H1 (cell line): ENCODE data around the gene TUBGCP2. TPM values are rescaled to one million over a fixed set of nuclear protein-coding genes. Genes with fewer than 3 reads are reported as not detected.
A peak's percentile ranks its signal among the peaks of the same experiment; 100 is the strongest.

Experiments
- CTCF ChIA-PET: fragments of 300-600 bp; sonication (Branson Sonifier 250); formaldehyde crosslinking; loops from one replicate; lab custom pipeline; 2021; ENCODE audit not compliant: partially characterized antibody; lab: Charles Lee
- POLR2A ChIA-PET: fragments of 300-600 bp; sonication (Branson Sonifier 250); formaldehyde crosslinking; loops from one replicate; lab custom pipeline; 2021; ENCODE audit warnings: inconsistent platforms; ENCODE audit not compliant: partially characterized antibody; lab: Charles Lee
- DNase-seq, 2 experiments: peaks; one replicate each; pipeline versions ENCODE4 v3.0.0 to v3.0.0-alpha.2; 2010 to 2022; ENCODE audit warnings: low spot score in 2 of 2, low read depth in 1 of 2, mixed read lengths in 1 of 2
- FAIRE-seq: peaks from 2 replicates; lab custom pipeline; 2011; peaks lifted over from hg19 to GRCh38; lab: Jason Lieb, UNC
- H2AFZ ChIP-seq: 2 replicates; pipeline ENCODE4 v1.8.1; 2012; ENCODE audit warnings: low read length, inconsistent platforms
- H2AK5ac ChIP-seq: 2 replicates; pipeline ENCODE4 v1.6.1; 2013; ENCODE audit warnings: low read depth, low read length
- H2BK120ac ChIP-seq: replicated peaks from 2 replicates; pipeline ENCODE3; 2013; ENCODE audit warnings: low read depth, low read length, inconsistent platforms
- H2BK12ac ChIP-seq: 2 replicates; pipeline ENCODE4 v1.6.1; 2013; ENCODE audit warnings: low read depth, low read length
- H2BK15ac ChIP-seq: 2 replicates; pipeline ENCODE4 v1.6.1; 2013; ENCODE audit warnings: low read length
- H2BK20ac ChIP-seq: 2 replicates; pipeline ENCODE4 v1.6.1; 2013; ENCODE audit warnings: low read length
- H2BK5ac ChIP-seq: 2 replicates; pipeline ENCODE4 v1.6.1; 2013; ENCODE audit warnings: low read depth, low read length
- H3K14ac ChIP-seq: 2 replicates; pipeline ENCODE4 v1.6.1; 2013; ENCODE audit warnings: inconsistent platforms; ENCODE audit not compliant: insufficient read length
- H3K18ac ChIP-seq: 2 replicates; pipeline ENCODE4 v1.6.1; 2013; ENCODE audit warnings: low read length; ENCODE audit errors: extremely low read depth
- H3K23ac ChIP-seq: 2 replicates; pipeline ENCODE4 v1.6.1; 2013; ENCODE audit warnings: inconsistent platforms; ENCODE audit not compliant: insufficient read length
- H3K23me2 ChIP-seq: 2 replicates; pipeline ENCODE4 v1.6.1; 2013; ENCODE audit warnings: low read depth, low read length
- H3K27ac ChIP-seq: 2 replicates; pipeline ENCODE4 v1.6.1; 2011; ENCODE audit warnings: low read depth, low read length, inconsistent platforms
- H3K27me3 ChIP-seq, 4 experiments: replicated peaks in 1 of 4; 1 replicate in 1 of 4; 2 replicates in 3 of 4; pipeline versions ENCODE4 v1.6.1 to v1.8.1; 2011 to 2013; ENCODE audit warnings: low read length in 3 of 4, mild to moderate bottlenecking in 3 of 4, inconsistent platforms in 2 of 4, mixed read lengths in 2 of 4, moderate library complexity in 1 of 4; ENCODE audit not compliant: control insufficient read depth in 3 of 4, insufficient read depth in 3 of 4; ENCODE audit errors: extremely low read depth in 1 of 4
- H3K36me3 ChIP-seq, 4 experiments: 2 replicates each; pipeline versions ENCODE4 v1.6.1 to v1.8.1; 2011 to 2013; ENCODE audit warnings: mild to moderate bottlenecking in 4 of 4, low read length in 3 of 4, moderate library complexity in 2 of 4, control low read depth in 1 of 4, inconsistent platforms in 1 of 4; ENCODE audit not compliant: insufficient read depth in 4 of 4, control insufficient read depth in 2 of 4
- H3K4ac ChIP-seq: replicated peaks from 2 replicates; pipeline ENCODE3; 2013; ENCODE audit warnings: low read length, low read depth, mixed read lengths, inconsistent platforms; ENCODE audit not compliant: insufficient read length
- H3K4me1 ChIP-seq, 4 experiments: replicated peaks in 1 of 4; 1 replicate in 1 of 4; 2 replicates in 3 of 4; pipeline versions ENCODE4 v1.6.1 to v1.8.1; 2011 to 2013; ENCODE audit warnings: low read length in 3 of 4, inconsistent platforms in 2 of 4, mixed read lengths in 1 of 4; ENCODE audit not compliant: insufficient read depth in 4 of 4, control insufficient read depth in 3 of 4
- H3K4me2 ChIP-seq, 2 experiments: 2 replicates each; pipeline versions ENCODE4 v1.6.1 to v1.8.1; 2011 to 2013; ENCODE audit warnings: low read depth in 2 of 2, low read length in 2 of 2, control low read depth in 1 of 2, inconsistent platforms in 1 of 2, mild to moderate bottlenecking in 1 of 2; ENCODE audit not compliant: insufficient read depth in 1 of 2
- H3K4me3 ChIP-seq, 4 experiments: fragments of 200-600, 300-600 bp in 1 of 4; sonication (generic), shearing (Covaris generic), sonication (Bioruptor Twin) in 1 of 4; 2 replicates each; pipeline versions ENCODE4 v1.5.1 to v1.8.1; 2011 to 2016; ENCODE audit warnings: low read length in 4 of 4, low read depth in 3 of 4, control low read depth in 2 of 4, inconsistent platforms in 2 of 4, mild to moderate bottlenecking in 2 of 4, mixed read lengths in 1 of 4, moderate library complexity in 1 of 4; ENCODE audit not compliant: insufficient read depth in 2 of 4; ENCODE audit errors: extremely low read depth in 1 of 4
- H3K56ac ChIP-seq: replicated peaks from 2 replicates; pipeline ENCODE3; 2013; ENCODE audit warnings: low read depth, mild to moderate bottlenecking, mixed read lengths, low read length, inconsistent platforms; ENCODE audit not compliant: insufficient read length
- H3K79me1 ChIP-seq: 2 replicates; pipeline ENCODE4 v1.6.1; 2013; ENCODE audit warnings: low read depth, low read length, control low read depth
- H3K79me2 ChIP-seq, 2 experiments: 2 replicates each; pipeline versions ENCODE4 v1.6.1 to v1.8.1; 2012 to 2013; ENCODE audit warnings: low read length in 2 of 2, mild to moderate bottlenecking in 2 of 2, inconsistent platforms in 1 of 2; ENCODE audit not compliant: insufficient read depth in 2 of 2, control insufficient read depth in 1 of 2
- H3K9ac ChIP-seq, 4 experiments: replicated peaks in 1 of 4; 1 replicate in 1 of 4; 2 replicates in 3 of 4; pipeline versions ENCODE4 v1.6.1 to v1.8.1; 2011 to 2013; ENCODE audit warnings: low read depth in 3 of 4, low read length in 3 of 4, control low read depth in 2 of 4, mild to moderate bottlenecking in 2 of 4, moderate library complexity in 2 of 4, inconsistent platforms in 1 of 4; ENCODE audit errors: extremely low read depth in 1 of 4
- H3K9me3 ChIP-seq, 2 experiments: 2 replicates each; pipeline versions ENCODE4 v1.6.1 to v1.8.1; 2012 to 2013; ENCODE audit warnings: mild to moderate bottlenecking in 2 of 2, moderate library complexity in 2 of 2, control low read depth in 1 of 2, inconsistent platforms in 1 of 2, low read depth in 1 of 2, low read length in 1 of 2, mixed read lengths in 1 of 2; ENCODE audit not compliant: insufficient read depth in 2 of 2
- H4K20me1 ChIP-seq, 2 experiments: replicated peaks in 1 of 2; 2 replicates each; pipeline versions ENCODE3 to v1.8.1; 2011 to 2013; ENCODE audit warnings: inconsistent platforms in 2 of 2, low read length in 2 of 2, mild to moderate bottlenecking in 1 of 2; ENCODE audit not compliant: insufficient read depth in 2 of 2, control insufficient read depth in 1 of 2
- H4K5ac ChIP-seq: 2 replicates; pipeline ENCODE4 v1.6.1; 2013; ENCODE audit warnings: low read length, low read depth, mixed read lengths, inconsistent platforms; ENCODE audit not compliant: insufficient read length
- H4K8ac ChIP-seq: 2 replicates; pipeline ENCODE4 v1.8.0; 2013; ENCODE audit warnings: mild to moderate bottlenecking, moderate library complexity, low read length, inconsistent platforms; ENCODE audit not compliant: insufficient read depth; ENCODE audit errors: extremely low read depth
- H4K91ac ChIP-seq: replicated peaks from 2 replicates; pipeline ENCODE3; 2013; ENCODE audit warnings: low read length, mixed read lengths, inconsistent platforms; ENCODE audit not compliant: insufficient read length
- BCL11A ChIP-seq, 2 experiments: IDR thresholded peaks; one replicate each; pipeline ENCODE4 v1.6.1; 2011; ENCODE audit warnings: low read depth in 2 of 2, low read length in 2 of 2, mild to moderate bottlenecking in 2 of 2
- CBX8 ChIP-seq: fragments of 300-800, 300-1000 bp; sonication (generic); IDR thresholded peaks from 2 replicates; pipeline ENCODE4 v1.7.1; 2016; ENCODE audit warnings: low read depth, low read length, borderline replicate concordance
- FOSL1 ChIP-seq: IDR thresholded peaks from 2 replicates; pipeline ENCODE4 v1.6.1; 2011; ENCODE audit warnings: mild to moderate bottlenecking, low read depth, low read length, moderate library complexity; ENCODE audit not compliant: insufficient read depth
- GTF2F1 ChIP-seq: IDR thresholded peaks from 2 replicates; pipeline ENCODE4 v1.6.1; 2012; ENCODE audit warnings: low read depth, low read length, improper control_type of control experiment, borderline replicate concordance
- KDM1A ChIP-seq: fragments of 200-600, 300-600 bp; sonication (generic); IDR thresholded peaks from 2 replicates; pipeline ENCODE4 v1.7.1; 2016; ENCODE audit warnings: mild to moderate bottlenecking, low read length, borderline replicate concordance
- NANOG ChIP-seq: IDR thresholded peaks from 2 replicates; pipeline ENCODE4 v1.6.1; 2011; ENCODE audit warnings: low read length, low read depth, mild to moderate bottlenecking, inconsistent platforms; ENCODE audit not compliant: insufficient read depth, poor library complexity, severe bottlenecking
- NRF1 ChIP-seq: IDR thresholded peaks from 2 replicates; pipeline ENCODE4 v1.6.1; 2011; ENCODE audit warnings: mild to moderate bottlenecking, low read depth, low read length, improper control_type of control experiment
- POLR2A ChIP-seq, 2 experiments: IDR thresholded peaks; 1 replicate in 1 of 2; 2 replicates in 1 of 2; pipeline ENCODE4 v1.6.1; 2011; ENCODE audit warnings: low read depth in 2 of 2, low read length in 2 of 2, mild to moderate bottlenecking in 2 of 2; ENCODE audit errors: control extremely low read depth in 1 of 2
- TBP ChIP-seq: IDR thresholded peaks from 2 replicates; pipeline ENCODE4 v1.6.1; 2011; ENCODE audit warnings: low read depth, low read length, improper control_type of control experiment
- WGBS, 2 experiments: shearing (Covaris generic) in 1 of 2; methylation state at CpG; one replicate each; pipeline versions ENCODE4 v1.1.6 to v1.1.7; 2013 to 2015; ENCODE audit warnings: low lambda C conversion rate in 2 of 2, mixed read lengths in 2 of 2, inconsistent platforms in 1 of 2, low coverage in 1 of 2, missing lambda C conversion rate in 1 of 2; ENCODE audit not compliant: insufficient replicate concordance in 2 of 2, insufficient coverage in 1 of 2, insufficient read length in 1 of 2; ENCODE audit errors: extremely low coverage in 1 of 2, missing lambda C conversion rate in 1 of 2; 5-methylcytosine and 5-hydroxymethylcytosine counted together
- polyA plus RNA-seq, 7 experiments: library from polyadenylated mRNA; depleted of rRNA in 3 of 7; stranded (reverse) in 5 of 7; unstranded in 2 of 7; fragments of >200 nt in 5 of 7; fragments of 200-250 nt in 2 of 7; gene quantifications; 1 replicate in 5 of 7; 2 replicates in 1 of 7; 4 replicates in 1 of 7; pipeline versions ENCODE4 v1.2.1 to v1.2.3, GENCODE V29; 2011 to 2013; ENCODE audit warnings: missing spikeins in 2 of 7, mixed read lengths in 2 of 7
- total RNA-seq: library from RNA; stranded (reverse); fragmentation: NEBNext Ultra II Directional; extraction: Animal tissue kit (Norgen Biotek cat#: 25700); gene quantifications from 2 replicates; pipeline ENCODE4 v1.2.1, GENCODE V29; 2021

The TUBGCP2 gene
- total and polyA plus RNA-seq, 2 of the 8 experiments (the other 6 are each of a cell fraction or from before 2014, with no cell fraction given), result 34.9 to 51.9 TPM

DNA sequence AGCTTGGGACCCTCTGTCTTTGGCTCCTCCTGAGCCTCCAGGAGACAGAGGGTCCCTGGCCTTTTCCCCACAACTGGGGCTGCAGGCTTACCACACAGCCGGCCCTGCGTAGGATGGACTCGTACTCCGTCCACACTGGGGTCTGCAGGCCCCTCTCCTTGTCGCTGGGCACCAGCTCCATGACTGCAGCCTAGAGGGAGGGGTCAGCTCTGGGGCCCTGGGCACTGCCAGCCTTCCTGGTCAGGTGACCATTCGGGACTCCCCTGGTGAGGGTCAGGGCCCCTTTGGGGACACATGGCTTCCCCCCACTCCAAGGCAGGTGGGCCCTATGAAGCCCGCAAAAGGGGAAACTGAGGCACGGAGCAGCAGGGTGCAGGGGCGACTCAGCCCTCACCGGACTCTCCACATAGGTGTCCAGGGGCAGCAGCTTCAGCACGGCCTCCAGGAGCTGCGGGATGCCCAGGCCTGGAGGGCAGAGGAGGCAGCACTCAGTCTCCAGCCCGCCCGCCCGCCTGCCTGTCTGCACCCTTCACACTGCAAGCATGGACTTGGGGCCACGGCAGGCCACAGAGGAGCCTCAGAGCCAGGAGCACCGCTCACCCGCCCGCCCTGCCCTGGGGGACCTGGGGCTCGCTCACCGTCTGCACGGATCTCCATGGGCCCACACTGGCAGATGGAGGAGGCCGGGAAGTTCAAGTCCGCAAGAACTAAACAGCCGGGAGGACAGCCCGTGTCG lies 48.0 kb upstream of the TUBGCP2 start:
- no peak overlapping the region for H3K27ac ChIP-seq
- ChIA-PET POLR2A (interaction anchor here (0.6 to 5.0 kb wide), 11 partner anchors 10 to 96 kb away, joined by 3 to 38 read pairs (median 7); partner anchors contain the start of genes CALY and PRAP1), CTCF (interaction anchor here (0.6 to 4.9 kb wide), 3 partner anchors 12 to 27 kb away, joined by 3 to 57 read pairs (median 9); no protein-coding TSS in a partner anchor)
- DNase-seq, result no peak
- no peak overlapping the region for H2BK20ac ChIP-seq
- WGBS, 2 experiments, result 53% methylated on average over 21 of the region's 27 CpGs; no CpG with 5 or more reads in 1 of the 2 experiments
- 0 out of 2 replicates have a peak overlapping the region, but pooled peaks have one; percentile 52 for H2BK5ac ChIP-seq
- H3K4me3 ChIP-seq, result peak overlapping the region; percentile 51 to 78 (median 68)
- H2BK15ac ChIP-seq, result no peak overlapping the region
- peak overlapping the region; percentile 76 to 80 for H3K4me2 ChIP-seq
- H3K36me3 ChIP-seq, result no peaks in the 10 kb centered on the region; a peak in 3 of 8 replicates
- H3K9me3 ChIP-seq, result no peaks in the 10 kb centered on the region
- H2BK120ac ChIP-seq, result no peak overlapping the region
- H4K5ac ChIP-seq, result no peak overlapping the region
- peaks cover 7 to 16% of the 10 kb centered on the region in 2 experiments for H4K20me1 ChIP-seq
- peaks cover 0 to 19% (median 7%) of the 10 kb centered on the region in 4 experiments; a peak in 5 of 7 replicates for H3K27me3 ChIP-seq
- no peaks in the 10 kb centered on the region for H3K79me2 ChIP-seq
- no peaks in the 10 kb centered on the region; the same call in 1 of the 2 replicates for H3K79me1 ChIP-seq
- peaks cover 0 to 6% (median 3%) of the 10 kb centered on the region in 4 experiments; a peak in 4 of 7 replicates for H3K4me1 ChIP-seq
- no peak overlapping the region for H2AK5ac ChIP-seq
- peak overlapping the region; percentile 54 for H4K91ac ChIP-seq
- TF ChIP-seq FOSL1 (no peak), TBP (no peak), POLR2A (IDR thresholded peaks at IDR 0.05; ENCODE audit: control extremely low read depth in 1 of 2, low read depth in 2 of 2, low read length in 2 of 2) (no peak), NANOG (no peak), BCL11A (IDR thresholded peaks at IDR 0.05; ENCODE audit: low read depth in 2 of 2, low read length in 2 of 2) (no peak), KDM1A (no peak), GTF2F1 (no peak), NRF1 (no peak), CBX8 (no peak)
- TF ChIP-seq, all 59 proteins: peak for 0
- Histone ChIP-seq H2AFZ (no peak overlapping the region), H3K18ac (peak overlapping the region; percentile 93; the same call in 1 of the 2 replicates), H4K8ac (peak overlapping the region; percentile 83; the same call in 1 of the 2 replicates), H3K56ac (peak overlapping the region; percentile 46), H3K9ac (peak overlapping the region; percentile 46 to 54 (median 52); a peak in 4 of 7 replicates), H3K14ac (no peak overlapping the region), H3K23me2 (peaks cover 6% of the 10 kb centered on the region; the same call in 1 of the 2 replicates), H3K23ac (no peak overlapping the region), H2BK12ac (no peak overlapping the region), H3K4ac (peak overlapping the region; percentile 69)
- no peak for FAIRE-seq
